Osteocyte (in vitro differentiated cells): ENCODE data around the gene NCAM1. TPM values are rescaled to one million over a fixed set of nuclear protein-coding genes. Genes with fewer than 3 reads are reported as not detected.

Experiments
- DNase-seq: peaks from one replicate; pipeline ENCODE4 v3.0.0; 2021; ENCODE audit warnings: mixed read lengths; ENCODE audit not compliant: unreplicated experiment; ENCODE audit errors: extremely low spot score
- H3K27ac Mint-ChIP-seq: one replicate; pipeline ENCODE4 v1.8.0; 2021; ENCODE audit warnings: mild to moderate bottlenecking, mixed read lengths; ENCODE audit not compliant: unreplicated experiment
- H3K27me3 Mint-ChIP-seq: one replicate; pipeline ENCODE4 v1.8.0; 2021; ENCODE audit warnings: mixed read lengths; ENCODE audit not compliant: unreplicated experiment
- H3K36me3 Mint-ChIP-seq: one replicate; pipeline ENCODE4 v1.8.0; 2021; ENCODE audit warnings: mixed read lengths; ENCODE audit not compliant: unreplicated experiment
- H3K4me1 Mint-ChIP-seq: one replicate; pipeline ENCODE4 v1.8.0; 2021; ENCODE audit warnings: mixed read lengths; ENCODE audit not compliant: unreplicated experiment
- H3K4me3 Mint-ChIP-seq: one replicate; pipeline ENCODE4 v1.8.0; 2021; ENCODE audit warnings: mild to moderate bottlenecking, moderate library complexity, mixed read lengths; ENCODE audit not compliant: unreplicated experiment
- H3K9me3 Mint-ChIP-seq: one replicate; pipeline ENCODE4 v1.8.0; 2021; ENCODE audit warnings: mixed read lengths; ENCODE audit not compliant: unreplicated experiment
- total RNA-seq: library from RNA; stranded (reverse); gene quantifications from 2 replicates; pipeline ENCODE4 v1.2.1, GENCODE V29; 2021
- TF ChIP-seq, protein P1 (sequence below): fragments of 200-600 bp; sonication (generic); IDR thresholded peaks from 2 replicates; pipeline ENCODE4 v1.5.0; 2021; ENCODE audit warnings: antibody characterized with exemption, mild to moderate bottlenecking, moderate library complexity

Gene NCAM1
- total RNA-seq, 1 donor from 2014 or later = 2.2 TPM

DNA sequence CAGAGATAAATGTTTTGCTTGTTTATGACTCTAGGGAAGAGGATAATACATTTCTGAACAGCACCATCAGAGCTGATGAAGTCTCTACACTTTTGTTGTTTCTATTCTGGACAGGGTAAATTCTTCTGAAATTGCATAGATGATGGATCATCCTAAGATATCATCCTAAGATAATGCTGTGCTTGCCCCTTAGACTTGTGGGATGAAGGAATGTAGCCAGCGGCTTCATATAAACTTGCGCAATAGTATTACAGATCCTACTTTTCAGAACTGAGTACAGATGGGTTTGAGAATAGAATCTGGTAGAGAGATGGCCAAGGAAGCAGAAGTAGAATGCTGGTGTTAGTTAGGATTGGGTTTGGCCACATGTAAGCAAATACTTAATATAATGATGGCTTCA, 61.0 kb downstream of the NCAM1 start:
- Mint-ChIP-seq H3K9me3 (no peaks in the 10 kb centered on the region), H3K4me3 (no peak overlapping the region), H3K4me1 (no peaks in the 10 kb centered on the region), H3K27ac (no peak overlapping the region), H3K27me3 (no peaks in the 10 kb centered on the region), H3K36me3 (no peaks in the 10 kb centered on the region)
- no peak for DNase-seq
- TF ChIP-seq, protein P1, sequence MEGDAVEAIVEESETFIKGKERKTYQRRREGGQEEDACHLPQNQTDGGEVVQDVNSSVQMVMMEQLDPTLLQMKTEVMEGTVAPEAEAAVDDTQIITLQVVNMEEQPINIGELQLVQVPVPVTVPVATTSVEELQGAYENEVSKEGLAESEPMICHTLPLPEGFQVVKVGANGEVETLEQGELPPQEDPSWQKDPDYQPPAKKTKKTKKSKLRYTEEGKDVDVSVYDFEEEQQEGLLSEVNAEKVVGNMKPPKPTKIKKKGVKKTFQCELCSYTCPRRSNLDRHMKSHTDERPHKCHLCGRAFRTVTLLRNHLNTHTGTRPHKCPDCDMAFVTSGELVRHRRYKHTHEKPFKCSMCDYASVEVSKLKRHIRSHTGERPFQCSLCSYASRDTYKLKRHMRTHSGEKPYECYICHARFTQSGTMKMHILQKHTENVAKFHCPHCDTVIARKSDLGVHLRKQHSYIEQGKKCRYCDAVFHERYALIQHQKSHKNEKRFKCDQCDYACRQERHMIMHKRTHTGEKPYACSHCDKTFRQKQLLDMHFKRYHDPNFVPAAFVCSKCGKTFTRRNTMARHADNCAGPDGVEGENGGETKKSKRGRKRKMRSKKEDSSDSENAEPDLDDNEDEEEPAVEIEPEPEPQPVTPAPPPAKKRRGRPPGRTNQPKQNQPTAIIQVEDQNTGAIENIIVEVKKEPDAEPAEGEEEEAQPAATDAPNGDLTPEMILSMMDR = no peak

DNA sequence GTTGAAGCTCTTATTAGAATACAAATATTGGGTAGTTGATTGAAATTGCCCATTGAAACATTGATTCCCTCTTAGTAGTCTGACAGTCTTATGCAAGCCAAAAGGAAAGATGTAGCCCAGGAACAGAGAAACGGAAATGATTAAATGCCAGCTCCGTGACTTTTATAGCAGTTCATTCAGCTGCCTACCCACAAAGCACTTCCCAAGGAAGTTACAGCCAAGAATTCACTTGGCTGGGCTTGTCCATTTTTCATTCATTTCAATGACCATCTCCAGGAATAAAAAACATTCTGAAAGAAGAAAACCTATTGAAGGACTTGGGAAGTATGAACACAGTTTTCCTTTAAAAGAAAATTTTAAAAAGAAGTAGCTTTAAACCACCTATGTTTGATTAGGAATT, 62.0 kb downstream of the NCAM1 start:
- TF ChIP-seq, protein P1 = no peak
- Mint-ChIP-seq H3K27ac (no peak overlapping the region), H3K4me3 (no peak overlapping the region), H3K9me3 (no peaks in the 10 kb centered on the region), H3K27me3 (no peaks in the 10 kb centered on the region), H3K36me3 (no peaks in the 10 kb centered on the region), H3K4me1 (no peaks in the 10 kb centered on the region)
- DNase-seq = no peak

DNA sequence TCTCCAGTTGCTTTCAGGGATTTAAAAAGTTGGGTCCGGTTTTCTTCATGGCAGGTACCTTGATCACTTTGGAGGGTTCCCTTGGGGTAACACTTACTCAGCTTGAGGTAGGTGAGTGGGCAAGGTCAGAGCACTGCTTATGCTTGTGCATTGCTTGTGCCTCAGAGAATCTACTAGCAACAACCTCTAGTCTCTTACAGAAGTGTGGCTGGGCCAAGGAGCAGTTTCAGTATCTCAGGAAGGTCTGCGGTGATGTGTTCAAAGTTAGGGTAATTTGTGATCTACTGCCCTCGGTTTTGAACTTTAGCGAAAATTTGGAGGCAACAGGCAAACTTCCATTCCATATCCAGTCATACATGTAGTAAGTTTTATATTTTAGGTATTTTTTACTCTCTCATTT, 62.8 kb downstream of the NCAM1 start:
- Mint-ChIP-seq H3K9me3 (no peaks in the 10 kb centered on the region), H3K4me3 (no peak overlapping the region), H3K4me1 (no peaks in the 10 kb centered on the region), H3K27me3 (no peaks in the 10 kb centered on the region), H3K36me3 (no peaks in the 10 kb centered on the region), H3K27ac (no peak overlapping the region)
- DNase-seq = no peak
- TF ChIP-seq, protein P1 = no peak

DNA sequence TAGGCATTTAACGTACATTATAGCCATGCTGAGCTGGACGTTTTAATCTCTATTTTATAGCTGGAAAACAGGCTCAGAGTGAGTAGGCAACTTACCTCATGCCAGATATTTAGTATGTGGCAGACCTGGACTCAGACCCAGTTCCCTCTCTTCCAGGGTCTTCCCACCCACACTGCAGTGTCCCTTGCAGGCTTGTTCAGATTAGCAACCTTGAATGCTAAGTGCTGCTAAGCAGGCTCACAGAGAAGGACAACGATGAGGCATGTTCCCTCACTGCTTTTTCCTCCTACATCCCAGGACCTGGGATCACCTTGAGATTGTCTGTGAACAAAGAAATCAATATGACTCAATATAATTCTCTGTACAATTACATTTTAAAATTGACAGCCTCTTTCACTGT, 65.6 kb downstream of the NCAM1 start:
- no peak for DNase-seq
- Mint-ChIP-seq H3K36me3 (no peaks in the 10 kb centered on the region), H3K4me1 (no peaks in the 10 kb centered on the region), H3K27me3 (peaks cover 2% of the 10 kb centered on the region), H3K4me3 (no peak overlapping the region), H3K27ac (no peak overlapping the region), H3K9me3 (no peaks in the 10 kb centered on the region)
- TF ChIP-seq, protein P1 = no peak

DNA sequence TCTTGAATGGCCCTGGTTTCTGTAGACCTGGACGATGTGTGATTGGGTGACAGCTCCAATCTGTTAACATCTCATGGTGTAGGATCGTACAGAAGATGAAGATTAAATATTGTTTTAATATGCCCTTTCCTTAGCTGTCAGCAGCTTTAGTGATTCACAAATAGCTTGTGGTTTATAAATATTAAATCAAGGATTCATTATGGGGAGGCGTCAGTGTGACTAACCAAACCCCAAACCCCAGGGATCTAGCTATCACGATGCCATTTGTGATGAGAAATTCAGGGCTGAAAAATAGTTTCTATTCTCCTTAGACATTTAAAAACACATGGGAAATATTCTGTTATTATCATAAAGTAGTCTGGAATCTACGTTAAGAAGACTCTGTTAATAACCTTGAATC, 73.4 kb downstream of the NCAM1 start:
- TF ChIP-seq, protein P1 = no peak
- Mint-ChIP-seq H3K27me3 (peaks cover 2% of the 10 kb centered on the region), H3K9me3 (no peaks in the 10 kb centered on the region), H3K36me3 (no peaks in the 10 kb centered on the region), H3K4me3 (no peak overlapping the region), H3K4me1 (no peaks in the 10 kb centered on the region), H3K27ac (no peak overlapping the region)
- DNase-seq = no peak
